GM20431 (cell line): ENCODE results near the gene WNK3.

Experiments
- in situ Hi-C: fragments of 300-500 bp; cut with MseI, MboI; formaldehyde crosslinking; loops from one replicate; pipeline ENCODE4 v1.15.0; 2020; ENCODE audit warnings: low sequenced_read_pairs; ENCODE audit not compliant: unreplicated experiment

Gene WNK3

DNA sequence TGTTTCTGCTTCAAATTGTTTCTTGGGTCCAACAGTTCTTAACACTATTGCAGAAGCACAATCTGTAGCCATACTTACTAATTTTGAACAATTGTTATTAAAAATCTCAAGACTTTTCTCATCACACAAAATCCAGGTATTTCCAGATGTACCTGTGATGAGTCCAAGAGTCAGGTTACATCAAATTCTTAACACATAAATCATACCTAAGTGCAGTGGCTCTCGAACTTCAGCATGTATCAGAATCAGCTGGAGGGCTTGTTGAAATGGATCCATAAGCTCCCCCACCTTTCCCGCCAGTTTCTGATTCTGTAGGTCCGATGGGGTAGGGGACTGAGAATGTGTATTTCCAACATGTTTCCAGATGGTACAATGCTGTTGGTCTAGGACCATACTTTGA lies 185.4 kb downstream of the WNK3 start:
- in situ Hi-C loops: no loop called here

DNA sequence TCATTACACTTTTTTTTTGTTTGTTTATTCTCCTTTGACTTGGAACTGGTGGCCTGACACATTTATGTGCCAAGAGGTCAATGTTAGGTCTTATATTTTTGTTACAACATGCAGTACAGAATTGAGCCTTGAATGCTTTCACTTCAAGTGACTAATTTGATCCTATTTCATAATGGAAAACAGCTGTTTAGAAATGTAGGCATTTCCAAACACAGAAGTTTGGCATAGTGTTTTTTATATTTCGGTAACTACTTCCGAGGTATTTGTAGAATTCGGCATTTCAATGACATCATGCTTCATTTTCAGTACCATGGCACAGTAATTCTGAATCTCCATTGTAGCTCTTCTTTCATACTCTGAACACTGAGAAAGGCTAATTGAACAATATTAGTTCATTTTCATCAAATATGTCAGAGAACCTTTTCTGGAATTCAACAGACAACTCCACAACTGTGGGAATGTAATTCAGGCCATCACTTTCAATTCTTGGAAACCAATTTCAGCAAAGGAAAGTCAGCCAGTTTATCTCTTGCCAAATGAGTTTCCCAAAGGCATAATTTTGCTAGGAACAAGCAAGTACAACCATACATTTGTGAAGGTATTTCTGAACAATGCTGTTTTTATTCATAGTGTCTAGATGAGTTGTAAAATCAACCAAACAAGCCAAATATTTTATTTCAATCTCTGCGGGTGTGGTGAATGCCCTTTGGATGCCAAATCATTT lies 186.2 kb downstream of the WNK3 start:
- in situ Hi-C loops: no loop called here

GRCh38 chrX:54171091-54171490 lies 186.8 kb downstream of the WNK3 start:
- in situ Hi-C loops: no loop called here

DNA sequence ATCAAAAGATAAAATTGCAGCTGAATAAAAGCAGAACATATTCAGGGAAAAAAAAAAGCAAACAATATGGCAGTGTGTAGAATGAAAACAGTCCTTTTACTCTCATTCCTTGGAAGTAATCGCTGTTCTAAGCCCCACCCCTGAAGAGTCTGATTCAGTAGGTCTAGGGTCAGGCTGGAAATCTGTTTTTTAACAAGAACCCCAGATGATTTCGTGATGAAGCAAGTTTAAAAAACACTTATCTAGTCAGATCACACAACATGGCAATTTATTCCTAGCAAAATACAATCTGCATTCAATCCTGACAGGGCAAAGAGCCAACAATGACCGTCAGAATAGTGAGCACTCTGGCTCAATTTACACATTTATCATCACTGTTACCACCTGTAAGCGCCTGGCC lies 190.9 kb downstream of the WNK3 start:
- in situ Hi-C loops: no loop called here

DNA sequence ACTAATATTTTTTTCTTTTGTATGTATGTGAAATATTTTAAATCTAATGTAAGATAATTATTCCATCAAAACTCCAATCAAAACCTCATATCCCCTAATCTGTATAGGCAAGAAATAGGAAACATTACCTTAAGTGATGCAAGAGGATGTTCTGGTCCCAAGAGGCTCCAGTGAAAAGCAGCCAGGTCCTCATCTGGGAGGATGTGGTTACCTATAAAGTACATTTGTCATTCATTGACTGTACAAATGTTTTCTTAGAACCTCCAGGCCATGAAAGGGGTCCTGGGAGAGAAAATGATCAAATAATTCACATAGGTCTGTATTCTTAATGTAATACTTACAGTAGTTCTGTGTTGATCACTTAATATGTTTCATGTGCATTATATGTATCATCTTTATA lies 200.3 kb downstream of the WNK3 start:
- in situ Hi-C loops: no loop called here
